HG03060 (cell line): Measurements from ENCODE around the gene FUBP3.

ENCODE experiments used
- ATAC-seq: cut with Tn5 transposase; IDR thresholded peaks from one replicate; pipeline ENCODE4 v1.9.1; 2021; ENCODE audit warnings: low read depth, moderate number of reproducible peaks; ENCODE audit not compliant: unreplicated experiment

The FUBP3 gene

DNA sequence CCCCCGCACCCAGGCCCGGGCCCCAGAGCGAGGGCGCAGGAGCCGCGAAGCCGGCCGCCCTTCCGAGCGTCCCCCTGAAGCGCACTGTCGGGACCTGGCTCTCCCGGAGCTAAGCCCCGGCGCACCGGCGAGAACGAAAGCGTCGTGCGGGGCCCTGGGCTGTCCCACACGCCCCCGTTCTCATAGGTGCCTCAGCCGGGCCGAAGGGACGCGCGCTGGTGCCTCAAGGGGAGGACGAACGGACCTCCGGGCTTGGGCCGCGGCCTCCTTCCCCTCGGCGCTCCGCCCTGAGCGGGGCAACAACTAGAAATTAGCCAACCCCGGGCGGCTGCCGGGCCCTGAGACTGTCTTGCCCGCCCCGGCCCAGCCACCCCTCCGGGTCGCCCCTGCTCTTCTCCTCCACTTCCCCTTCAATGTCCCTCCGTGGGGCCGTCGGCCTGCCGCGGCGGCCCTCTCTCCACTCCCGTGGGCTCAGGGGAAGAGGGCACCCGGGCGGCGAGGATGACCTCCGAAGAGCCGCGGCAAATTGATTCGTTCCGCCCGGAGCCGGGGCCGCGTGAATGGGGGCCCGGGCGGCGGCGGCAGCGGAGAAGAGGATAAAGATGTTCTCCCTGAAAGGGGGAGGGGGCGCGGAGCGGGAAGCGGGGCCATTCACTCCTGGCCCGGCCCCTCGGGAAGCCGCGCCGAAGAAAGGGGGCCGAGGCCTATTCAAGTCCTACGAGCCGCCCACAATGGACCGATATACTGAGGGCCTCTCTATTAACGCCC lies 81.5 kb downstream of the FUBP3 start:
- ATAC-seq: no peak

DNA sequence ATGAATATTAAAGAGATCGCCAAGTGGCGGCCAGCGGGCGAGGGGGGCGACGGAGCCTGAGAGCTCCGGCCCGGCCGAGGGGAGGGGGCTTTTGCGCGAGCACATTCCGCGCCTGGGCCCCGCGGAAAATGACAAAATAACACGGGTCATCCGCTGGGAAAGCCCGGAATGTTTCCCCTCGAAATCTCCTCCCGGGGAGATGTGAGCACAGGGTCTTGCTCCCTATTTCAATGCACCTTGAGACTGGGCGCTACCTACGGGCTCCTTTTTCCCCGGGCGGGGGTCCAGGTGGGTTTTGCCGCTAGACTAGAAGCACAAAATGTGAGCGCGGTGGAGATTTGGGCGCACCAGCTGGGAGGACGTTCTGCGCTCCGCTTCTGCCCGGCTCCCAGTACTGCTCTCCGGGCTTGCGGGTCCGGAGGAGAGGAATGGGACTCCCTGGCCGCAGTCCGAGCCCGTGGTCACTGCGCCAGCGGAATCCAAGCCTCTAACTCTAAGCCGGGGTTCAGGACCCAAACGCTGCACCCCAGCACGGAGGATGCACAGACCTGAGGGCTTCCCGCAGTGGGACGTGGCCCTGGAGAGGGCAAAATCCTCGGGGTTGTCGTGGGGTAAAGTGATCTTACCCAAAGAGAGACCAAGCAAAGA lies 82.2 kb downstream of the FUBP3 start:
- no peak for ATAC-seq

DNA sequence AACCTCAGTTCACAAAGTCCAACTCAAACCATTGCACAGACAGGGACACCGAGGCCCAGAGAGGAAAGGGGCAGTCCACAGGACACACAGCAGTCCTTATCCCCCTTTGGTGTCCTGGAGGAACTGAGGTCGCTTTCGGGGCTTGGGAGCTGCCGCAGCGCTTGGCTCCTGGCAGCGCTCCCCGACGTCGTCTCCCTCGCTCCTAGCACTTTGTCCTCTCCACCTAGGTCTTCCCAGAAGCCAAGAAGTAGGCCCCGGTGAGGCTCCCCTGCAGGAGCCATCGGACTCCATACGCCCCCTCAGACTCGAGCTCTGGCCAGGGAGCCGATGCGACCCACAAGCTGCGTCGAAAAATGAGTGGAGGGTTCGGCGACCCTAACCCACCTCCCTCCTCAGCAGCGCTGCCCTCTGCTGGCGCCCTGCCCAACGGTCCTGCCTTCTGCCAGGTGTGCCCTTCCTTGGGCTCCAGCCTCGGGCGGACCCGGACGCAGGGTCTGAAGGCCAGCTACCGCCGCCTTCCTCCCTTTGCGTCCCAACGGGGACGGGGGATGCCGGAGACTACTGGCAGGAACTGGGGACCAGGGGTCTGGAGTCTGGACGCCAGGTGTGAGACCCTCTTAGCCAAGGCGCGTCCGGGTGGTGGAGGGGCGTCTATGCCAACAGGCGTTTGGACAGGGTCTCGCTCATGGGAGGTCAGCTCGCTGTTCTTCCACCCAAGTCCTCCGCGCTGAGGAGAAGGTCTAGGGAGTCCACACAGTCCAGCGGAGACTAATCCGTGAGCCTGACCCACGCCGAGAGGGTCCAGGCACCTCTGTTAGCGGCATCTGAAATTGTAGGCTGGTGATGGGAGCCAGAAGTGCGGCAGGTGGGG lies 83.0 kb downstream of the FUBP3 start:
- no peak for ATAC-seq

DNA sequence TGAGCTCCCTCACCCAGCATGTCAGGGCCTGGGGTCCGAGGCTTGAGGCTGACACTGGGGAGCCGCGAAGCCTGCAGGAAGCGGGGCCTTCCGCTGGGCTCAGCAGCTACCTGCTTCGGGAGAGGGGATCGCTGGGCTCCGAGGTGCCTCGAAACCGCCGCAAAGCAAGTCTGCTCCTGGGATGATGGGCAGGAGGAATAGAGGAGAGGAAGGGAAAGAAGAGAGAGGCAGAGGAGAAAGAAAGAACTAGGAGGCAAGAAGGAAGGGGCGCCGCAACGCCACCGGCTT lies 83.5 kb downstream of the FUBP3 start:
- ATAC-seq: no peak

DNA sequence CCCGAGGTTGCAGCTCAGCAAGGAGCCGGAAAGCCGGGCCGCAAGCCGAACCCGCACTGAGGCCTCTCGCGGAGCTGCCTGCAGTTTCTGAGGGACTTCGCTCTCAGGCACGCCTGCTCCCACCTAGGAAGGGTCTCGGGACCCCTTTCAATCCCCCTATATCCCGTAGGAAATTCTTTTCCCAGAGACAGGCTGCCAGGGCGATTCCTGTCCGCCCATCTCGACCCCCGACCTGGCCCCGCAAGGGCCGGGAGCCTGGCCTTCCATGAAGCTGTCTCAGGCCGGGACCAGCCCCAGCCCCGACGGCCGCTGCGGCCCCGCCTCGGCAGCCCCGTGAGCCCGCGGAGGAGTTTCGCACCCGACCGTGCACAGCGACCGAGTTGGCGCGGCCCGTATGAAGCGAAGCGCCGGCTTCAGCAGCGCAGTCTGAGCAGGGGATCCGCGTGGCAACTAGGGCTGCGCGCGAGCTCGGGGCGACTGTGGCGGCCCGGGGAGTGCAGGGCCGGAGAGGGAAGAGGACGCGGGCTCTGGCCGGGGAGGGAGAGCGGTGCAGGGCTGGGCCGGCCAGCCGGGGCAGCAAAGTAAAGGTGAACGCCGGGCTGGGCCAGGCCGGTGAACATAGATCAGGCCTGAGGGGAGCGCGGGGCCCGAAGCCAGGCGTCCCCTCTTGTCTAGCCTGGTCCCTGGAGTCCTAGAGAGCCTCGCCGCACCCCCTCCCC lies 84.0 kb downstream of the FUBP3 start:
- ATAC-seq: no peak

DNA sequence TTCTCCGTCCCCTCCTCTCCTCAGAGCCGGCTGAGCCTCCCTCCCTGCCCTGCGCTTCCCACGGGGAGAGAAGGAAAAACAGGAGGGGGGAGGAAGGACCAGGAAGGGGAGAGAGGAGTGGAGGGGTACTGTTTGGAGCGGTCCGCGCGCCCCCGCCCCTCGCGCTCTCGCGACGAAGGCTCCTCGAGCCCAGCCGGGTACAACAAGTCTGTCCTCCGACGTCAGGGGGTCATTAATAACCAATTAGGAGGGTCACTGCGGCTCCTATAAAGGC lies 84.5 kb downstream of the FUBP3 start:
- no peak for ATAC-seq

DNA sequence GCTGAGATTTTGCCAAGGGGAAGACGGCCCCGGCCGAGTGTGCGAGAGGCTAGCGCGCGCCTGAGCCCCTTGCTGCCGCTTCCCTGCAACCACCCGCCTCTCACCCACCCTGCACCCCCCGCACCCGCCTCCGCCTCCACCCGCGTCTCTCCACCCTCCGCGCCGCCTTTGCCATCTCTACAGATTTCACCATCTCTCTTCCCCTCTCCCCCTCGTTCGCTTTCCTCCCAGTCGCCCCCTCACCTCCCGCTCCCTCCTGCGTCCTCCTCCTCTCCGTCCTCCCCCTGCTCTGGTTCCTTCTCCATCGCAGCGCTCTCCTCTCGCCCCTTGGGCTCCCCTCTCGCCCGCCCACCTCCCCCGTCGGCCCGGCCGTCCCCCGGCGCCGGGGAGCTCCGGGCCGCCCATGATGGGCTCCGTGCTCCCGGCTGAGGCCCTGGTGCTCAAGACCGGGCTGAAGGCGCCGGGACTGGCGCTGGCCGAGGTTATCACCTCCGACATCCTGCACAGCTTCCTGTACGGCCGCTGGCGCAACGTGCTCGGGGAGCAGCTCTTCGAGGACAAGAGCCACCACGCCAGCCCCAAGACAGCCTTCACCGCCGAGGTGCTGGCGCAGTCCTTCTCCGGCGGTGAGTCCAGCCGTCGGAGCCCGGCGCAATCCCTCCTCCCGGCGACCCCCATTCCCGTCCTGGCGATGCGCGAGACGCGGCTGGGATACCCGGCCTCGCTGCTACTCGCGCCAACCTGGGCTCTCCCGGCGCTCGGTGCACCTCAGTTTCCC lies 85.1 kb downstream of the FUBP3 start, which contains the start of gene PRDM12:
TSS of gene PRDM12 (plus strand) at position 344 of the 778 bp plus-strand sequence. CDS start at position 404, 60 bp downstream.
- ATAC-seq: no peak

DNA sequence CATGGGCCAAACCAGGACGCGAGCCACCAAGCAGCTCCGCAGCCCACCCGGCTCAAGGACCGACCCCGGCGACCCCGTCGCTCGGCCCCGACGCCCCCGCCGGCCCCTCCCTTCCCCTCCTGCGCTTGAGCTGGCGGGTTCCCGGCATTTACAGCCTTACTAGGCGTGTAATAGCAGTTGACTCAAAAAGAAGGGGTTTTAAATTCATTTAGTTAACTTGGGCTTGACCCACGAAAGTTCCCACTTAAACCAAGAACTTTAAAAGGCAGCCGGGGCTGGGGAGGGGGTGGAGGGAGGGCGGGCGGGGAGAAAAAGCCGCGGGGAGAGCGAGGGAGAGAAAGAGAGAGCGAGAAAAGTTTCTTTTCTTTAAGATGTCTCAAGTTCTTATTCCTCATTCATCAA lies 85.7 kb downstream of the FUBP3 start:
- no peak for ATAC-seq

DNA sequence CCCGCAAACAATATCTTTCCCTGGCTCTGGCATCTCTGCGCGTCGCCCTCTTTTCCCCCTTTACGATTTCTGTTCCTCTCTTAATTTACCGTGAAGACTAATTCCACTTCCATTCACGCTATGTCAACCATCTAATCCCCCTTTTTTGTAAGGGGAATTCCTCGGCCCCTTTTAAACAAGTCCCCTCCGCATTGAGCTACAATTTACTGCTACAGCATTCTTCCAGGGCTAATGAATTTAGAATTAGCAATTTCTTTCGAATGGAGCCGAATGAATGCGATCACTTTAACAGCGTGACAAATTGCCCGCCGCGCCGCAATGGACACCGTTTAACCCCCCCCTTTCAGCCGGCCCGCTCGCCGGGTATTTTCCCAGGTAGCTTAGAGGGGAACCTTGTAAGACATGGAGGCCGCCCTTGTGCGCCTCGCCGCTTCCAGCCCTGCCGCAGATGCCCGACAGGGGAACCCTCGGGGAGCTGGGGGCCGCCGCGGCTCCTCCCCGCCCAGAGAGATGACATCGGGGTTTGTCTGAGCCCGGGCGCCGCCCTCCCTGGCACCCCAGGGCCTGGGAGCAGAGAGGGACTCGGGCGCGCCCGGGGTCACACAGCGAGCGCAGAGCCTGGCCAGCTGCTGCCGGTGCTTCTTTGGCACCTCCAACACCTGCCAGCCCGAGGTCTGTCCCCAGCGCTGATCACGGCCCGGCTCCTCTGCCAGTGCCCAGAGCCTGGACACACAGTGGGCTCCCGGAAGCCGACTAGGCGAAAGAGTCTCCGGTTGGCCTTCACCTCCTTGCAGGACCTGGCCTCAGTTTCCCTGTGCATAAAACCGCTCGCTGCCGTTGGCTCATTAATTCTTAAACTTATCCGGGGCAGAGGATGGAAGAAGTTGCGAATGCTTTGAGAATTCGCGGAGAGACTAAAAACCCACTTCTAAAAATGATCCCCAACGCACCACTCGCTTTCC lies 86.3 kb downstream of the FUBP3 start:
- no peak for ATAC-seq

DNA sequence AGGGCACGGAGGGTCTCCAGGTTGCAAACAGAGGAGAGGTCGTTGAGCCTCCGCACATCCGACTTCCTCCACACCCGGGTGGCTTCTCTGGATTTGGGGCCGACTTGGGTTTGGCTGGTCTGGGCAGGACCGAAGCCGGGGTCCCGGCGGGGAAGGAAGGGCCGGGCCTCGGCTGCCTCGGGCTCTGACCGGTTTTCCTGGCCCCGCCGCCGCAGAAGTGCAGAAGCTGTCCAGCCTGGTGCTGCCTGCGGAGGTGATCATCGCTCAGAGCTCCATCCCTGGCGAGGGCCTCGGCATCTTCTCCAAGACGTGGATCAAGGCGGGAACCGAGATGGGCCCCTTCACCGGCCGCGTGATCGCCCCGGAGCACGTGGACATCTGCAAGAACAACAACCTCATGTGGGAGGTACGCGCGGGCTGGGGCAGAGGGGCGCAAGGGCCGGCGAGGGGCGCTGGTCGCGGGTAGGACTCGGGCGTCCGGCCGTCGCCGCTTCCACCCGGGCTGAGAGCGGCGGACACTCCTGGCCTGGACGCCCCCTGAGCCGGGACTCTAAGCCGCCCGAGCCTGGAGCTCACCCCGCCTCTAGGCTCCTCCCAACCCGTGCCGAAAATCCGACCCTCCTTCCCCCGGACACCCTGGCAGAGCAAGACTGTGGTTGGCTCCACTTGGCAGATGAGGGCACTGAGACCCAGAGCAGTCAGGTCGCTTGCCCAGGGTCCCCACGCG lies 87.2 kb downstream of the FUBP3 start:
- no peak for ATAC-seq

DNA sequence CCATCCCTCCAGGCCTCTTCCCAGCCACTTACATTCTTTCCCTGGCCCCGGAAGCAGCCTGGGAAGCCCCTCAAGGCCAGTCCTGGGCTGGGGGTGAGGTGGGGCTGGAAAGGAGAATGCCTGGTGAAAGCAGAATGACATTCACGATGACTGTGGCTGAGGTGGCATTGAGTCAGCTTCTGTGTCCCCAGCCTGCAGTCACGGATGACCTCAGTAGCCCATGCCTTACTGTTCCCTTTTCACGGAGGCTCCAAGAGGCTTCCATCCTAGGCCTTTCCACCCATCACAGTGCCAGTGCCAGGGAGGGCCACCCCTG lies 87.7 kb downstream of the FUBP3 start:
- no peak for ATAC-seq

DNA sequence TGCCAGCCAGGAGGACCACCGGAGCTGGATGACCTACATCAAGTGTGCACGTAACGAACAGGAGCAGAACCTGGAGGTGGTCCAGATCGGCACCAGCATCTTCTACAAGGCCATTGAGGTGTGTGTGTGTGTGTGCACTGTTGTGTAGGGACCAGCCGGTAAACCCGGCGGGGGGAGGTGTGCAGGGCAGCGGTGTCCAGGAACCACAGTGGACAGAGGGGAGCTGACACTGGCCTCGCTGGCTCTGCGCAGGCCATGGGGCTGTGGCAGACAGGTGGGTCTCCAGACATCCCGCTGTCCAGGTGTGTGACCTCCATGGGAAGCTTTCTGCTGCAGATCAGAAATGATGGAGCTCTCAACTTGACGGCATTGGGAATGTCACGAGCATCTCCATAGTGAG lies 88.8 kb downstream of the FUBP3 start:
- ATAC-seq: no peak

DNA sequence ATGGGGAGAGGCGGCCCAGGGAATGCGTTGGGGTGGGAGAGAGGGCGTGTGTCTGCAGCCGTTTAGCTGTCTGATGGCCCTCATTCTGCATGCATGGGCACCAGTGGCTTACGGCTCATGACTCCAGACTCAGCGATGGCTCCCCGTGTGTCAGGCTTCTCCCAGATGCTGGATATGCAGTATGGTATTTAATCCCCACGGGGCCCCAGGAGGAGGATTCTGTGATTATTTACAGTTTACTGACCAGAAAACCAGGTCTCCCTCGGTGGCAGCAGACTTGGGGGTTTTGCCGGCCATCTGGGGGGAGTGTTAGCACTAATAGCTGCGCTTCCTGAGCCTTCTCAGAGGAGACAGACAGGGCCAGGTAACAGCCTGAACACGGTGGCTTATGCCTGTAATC lies 89.3 kb downstream of the FUBP3 start:
- ATAC-seq: no peak

DNA sequence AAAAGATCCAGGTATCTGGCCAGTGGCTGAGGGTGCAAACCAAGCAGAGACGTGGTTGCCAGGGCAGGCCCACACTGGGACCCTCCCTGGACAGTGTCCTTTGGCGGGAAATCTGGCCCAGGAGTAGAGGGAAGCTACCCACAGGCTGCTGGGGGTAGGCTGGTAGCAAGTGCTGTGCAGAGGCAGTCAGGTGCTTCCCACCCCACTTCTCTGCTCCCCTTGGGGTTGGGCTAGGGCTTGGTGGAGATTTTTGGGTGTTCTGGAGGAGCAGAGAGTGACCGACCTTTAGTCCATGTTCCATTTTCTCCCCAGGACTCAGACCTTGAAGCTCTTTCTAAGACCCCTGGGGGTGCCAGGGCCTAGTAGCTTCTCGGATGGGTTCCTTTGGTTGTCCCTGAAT lies 90.6 kb downstream of the FUBP3 start:
- ATAC-seq: no peak

DNA sequence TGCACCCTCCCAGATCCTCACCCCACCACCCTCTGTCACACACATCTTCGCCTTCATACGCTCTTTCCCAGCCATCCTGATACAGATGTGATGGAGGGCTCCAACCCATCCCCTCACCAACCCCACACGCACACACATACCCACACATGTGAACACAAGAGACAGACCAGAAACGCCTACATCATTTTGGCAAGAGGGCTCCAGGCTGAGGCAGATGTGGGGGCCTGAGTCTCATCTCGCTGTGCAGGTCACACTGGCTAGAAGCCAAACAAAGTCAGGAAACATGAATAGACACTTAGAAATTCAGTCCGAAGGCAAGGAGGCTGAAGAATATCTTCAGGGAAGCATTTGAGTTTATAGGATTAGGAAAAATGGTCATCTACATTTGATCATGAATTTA lies 91.3 kb downstream of the FUBP3 start:
- ATAC-seq: no peak

DNA sequence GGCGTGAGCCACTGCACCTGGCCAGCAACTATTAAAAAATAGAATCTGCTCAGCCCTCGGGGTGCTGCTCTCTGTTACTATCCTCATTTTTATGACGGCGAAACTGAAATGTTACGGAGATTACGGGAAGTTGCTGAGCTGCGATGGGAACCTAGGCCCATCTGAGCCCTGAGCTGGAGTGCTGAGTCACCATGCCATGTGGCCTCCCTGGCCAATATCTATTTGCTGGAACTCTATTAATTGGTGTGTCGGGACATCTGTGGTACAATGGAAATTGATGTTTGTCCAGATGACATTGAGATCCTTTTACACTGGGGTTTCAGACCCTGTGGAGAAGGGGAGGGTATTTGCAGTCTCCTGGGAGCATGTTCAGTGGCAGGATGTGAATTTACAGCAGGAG lies 93.1 kb downstream of the FUBP3 start:
- ATAC-seq: no peak

DNA sequence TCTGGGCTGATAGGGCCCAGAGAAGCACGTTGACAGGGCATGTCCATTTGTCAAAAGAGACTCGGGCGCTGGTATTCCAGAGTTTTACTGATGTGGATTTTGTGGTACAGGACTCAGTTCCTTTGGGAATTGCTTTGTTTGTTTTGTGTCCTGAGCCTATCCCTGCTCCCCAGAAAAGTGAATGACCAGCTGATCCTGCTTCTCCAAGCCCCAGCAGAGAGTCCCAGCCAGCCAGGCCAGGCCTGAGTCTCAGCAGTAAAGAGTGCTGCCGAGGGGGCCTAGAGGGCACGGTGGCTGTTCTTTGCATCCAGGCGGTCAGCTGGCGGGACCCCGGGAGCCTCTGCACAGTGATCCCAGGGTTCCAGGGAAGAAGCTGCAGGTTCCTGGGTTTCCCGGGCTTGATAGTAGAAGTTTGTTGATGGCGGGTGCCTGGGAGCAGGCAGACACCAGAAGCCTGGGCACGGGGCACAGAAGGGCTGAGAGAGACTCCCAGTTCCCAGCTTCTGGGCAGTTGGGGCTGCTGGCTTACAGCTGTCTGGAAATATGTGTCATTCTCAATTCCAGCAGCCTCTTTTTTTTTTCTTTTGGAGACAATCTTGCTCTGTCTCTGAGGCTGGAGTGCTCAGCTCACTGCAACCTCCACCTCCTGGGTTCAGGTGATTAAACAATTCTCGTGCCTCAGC lies 93.7 kb downstream of the FUBP3 start:
- no peak for ATAC-seq

DNA sequence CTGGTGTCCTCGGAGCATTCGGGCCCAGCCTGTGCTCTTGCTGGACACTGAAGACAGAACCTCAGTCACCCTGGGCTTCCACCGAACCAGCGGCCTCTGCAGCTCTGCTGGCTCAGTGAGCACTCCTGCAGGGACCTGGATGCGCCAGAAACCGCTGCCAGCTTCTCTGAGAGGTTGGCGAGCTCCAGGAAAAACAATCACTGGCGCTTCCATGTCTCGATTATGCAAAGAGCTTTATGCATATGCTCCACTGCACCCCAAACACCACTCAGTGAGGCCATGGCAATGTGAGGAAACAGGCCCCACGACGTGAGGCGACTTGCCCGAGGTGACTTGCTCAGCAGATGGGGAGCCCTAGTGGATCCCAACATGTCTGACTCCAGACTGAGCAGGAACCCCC lies 96.0 kb downstream of the FUBP3 start:
- ATAC-seq: no peak
